Naive B cell (primary cell): ENCODE data around the gene HSPA9. TPM values are rescaled to one million over a fixed set of nuclear protein-coding genes. Genes with fewer than 3 reads are reported as not detected.

Experiments used
- ATAC-seq, 2 donors: fragments of 150-1000 bp; cut with Tn5 transposase; 2 replicates each; pipeline ENCODE4 v1.10.0; 2021; ENCODE audit warnings: low read depth in 2 of 2, mild to moderate bottlenecking in 2 of 2, moderate library complexity in 2 of 2
- DNase-seq: peaks from one replicate; pipeline ENCODE4 v3.0.0; 2022
- H3K27ac Mint-ChIP-seq, 6 donors: one replicate each; pipeline ENCODE4 v1.8.0; 2020 to 2022; ENCODE audit warnings: mild to moderate bottlenecking in 6 of 6, mixed read lengths in 6 of 6, moderate library complexity in 5 of 6, inconsistent platforms in 2 of 6
- H3K27me3 Mint-ChIP-seq, 3 donors: one replicate each; pipeline ENCODE4 v1.8.0; 2021 to 2022; ENCODE audit warnings: mixed read lengths in 3 of 3, mild to moderate bottlenecking in 1 of 3
- H3K36me3 Mint-ChIP-seq, 2 donors: one replicate each; pipeline ENCODE4 v1.8.0; 2020 to 2022; ENCODE audit warnings: mixed read lengths in 2 of 2, inconsistent platforms in 1 of 2, mild to moderate bottlenecking in 1 of 2
- H3K4me1 Mint-ChIP-seq, 3 donors: one replicate each; pipeline ENCODE4 v1.8.0; 2020 to 2022; ENCODE audit warnings: mixed read lengths in 3 of 3, inconsistent platforms in 1 of 3, mild to moderate bottlenecking in 1 of 3, moderate library complexity in 1 of 3
- H3K4me3 Mint-ChIP-seq, 8 donors: one replicate each; pipeline ENCODE4 v1.8.0; 2020 to 2022; ENCODE audit warnings: mild to moderate bottlenecking in 8 of 8, mixed read lengths in 8 of 8, moderate library complexity in 8 of 8, inconsistent platforms in 2 of 8
- H3K9me3 Mint-ChIP-seq, 7 donors: one replicate each; pipeline ENCODE4 v1.8.0; 2020 to 2022; ENCODE audit warnings: mixed read lengths in 7 of 7, mild to moderate bottlenecking in 5 of 7, inconsistent platforms in 2 of 7, moderate library complexity in 1 of 7
- polyA plus RNA-seq, 6 donors: library from polyadenylated mRNA; unstranded; fragments of 300-500 nt; fragmentation: Illumina TruSeq; gene quantifications; one replicate each; pipeline ENCODE4 v1.2.3, GENCODE V29; 2021; ENCODE audit warnings: low read depth in 6 of 6

HSPA9 gene
- polyA plus RNA-seq, 6 donors from 2014 or later = 102 to 128 (median 109) TPM

GRCh38 chr5:138543730-138544104 is 31.5 kb downstream of the HSPA9 start:
- no peaks in the 10 kb centered on the region for H3K27me3 Mint-ChIP-seq
- no peaks in the 10 kb centered on the region for H3K9me3 Mint-ChIP-seq
- no peak for DNase-seq
- no peaks in the 10 kb centered on the region for H3K36me3 Mint-ChIP-seq
- peak overlapping the region; percentile 99 to 100 (median 100) for H3K27ac Mint-ChIP-seq
- peak overlapping the region; percentile 96 to 100 (median 98) for H3K4me3 Mint-ChIP-seq
- ATAC-seq = peak; percentile 58 to 62
- H3K4me1 Mint-ChIP-seq = peaks cover 49 to 72% (median 63%) of the 10 kb centered on the region in 3 donors

DNA sequence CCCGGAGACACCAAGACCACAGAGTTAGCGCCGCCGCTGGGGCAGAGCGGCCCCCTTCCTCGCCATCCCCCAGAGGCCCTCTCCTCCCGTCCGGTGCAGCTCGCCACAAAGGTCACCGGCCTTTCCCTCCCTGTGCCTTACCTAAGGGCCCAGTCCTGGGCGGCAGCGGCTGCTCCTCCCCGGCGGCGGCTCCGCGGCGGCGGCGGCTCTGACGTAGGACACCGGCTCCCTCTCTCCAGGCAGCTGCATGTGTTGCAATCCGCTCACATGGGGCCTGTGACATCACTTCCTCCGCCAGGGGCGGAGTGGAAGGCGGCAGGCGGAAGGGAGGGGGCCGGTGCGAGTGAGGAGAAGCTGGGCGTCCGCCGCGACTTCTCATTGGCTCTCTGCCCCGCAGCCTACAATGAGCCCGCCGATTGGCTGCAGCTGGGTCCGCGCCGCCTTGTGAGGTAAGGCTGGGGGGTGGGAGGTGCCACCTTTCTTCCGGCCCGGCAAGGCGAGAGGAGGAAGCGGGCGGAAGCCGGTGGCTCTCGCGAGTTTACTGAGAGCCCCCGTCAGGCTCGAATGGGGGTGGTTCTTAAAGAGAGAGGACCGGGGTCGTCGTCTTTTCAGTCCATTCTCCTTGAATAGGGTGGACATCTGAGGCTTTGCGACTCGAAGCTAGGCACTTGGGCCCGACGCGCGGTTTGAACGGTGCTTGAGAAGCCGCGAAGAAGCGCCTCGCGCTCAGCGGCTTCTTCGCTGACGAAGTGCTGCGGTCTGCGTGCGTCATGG is 32.1 kb downstream of the HSPA9 start, which contains the start of gene ETF1:
Gene ETF1 (minus strand): TSS at position 281 of the 774 bp plus-strand sequence. CDS start 318 bp downstream, outside the sequence.
- peaks cover 43 to 68% (median 58%) of the 10 kb centered on the region in 3 donors for H3K4me1 Mint-ChIP-seq
- peak within 1 kb of the TSS; percentile 99 to 100 (median 100) for H3K27ac Mint-ChIP-seq
- DNase-seq = peak; percentile 100
- ATAC-seq = peak; percentile 83 to 84
- no peaks in the 10 kb centered on the region for H3K36me3 Mint-ChIP-seq
- no peaks in the 10 kb centered on the region for H3K9me3 Mint-ChIP-seq
- no peaks in the 10 kb centered on the region for H3K27me3 Mint-ChIP-seq
- peak within 1 kb of the TSS; percentile 96 to 100 (median 98) for H3K4me3 Mint-ChIP-seq

GRCh38 chr5:138542180-138542955 is 32.8 kb downstream of the HSPA9 start:
- no peak for DNase-seq
- no peaks in the 10 kb centered on the region for H3K27me3 Mint-ChIP-seq
- H3K4me1 Mint-ChIP-seq = peaks cover 40 to 63% (median 54%) of the 10 kb centered on the region in 3 donors
- no peak for ATAC-seq
- no peaks in the 10 kb centered on the region for H3K36me3 Mint-ChIP-seq
- H3K4me3 Mint-ChIP-seq = peak overlapping the region; percentile 96 to 100 (median 98)
- peak overlapping the region; percentile 99 to 100 (median 100) for H3K27ac Mint-ChIP-seq
- no peaks in the 10 kb centered on the region for H3K9me3 Mint-ChIP-seq

DNA sequence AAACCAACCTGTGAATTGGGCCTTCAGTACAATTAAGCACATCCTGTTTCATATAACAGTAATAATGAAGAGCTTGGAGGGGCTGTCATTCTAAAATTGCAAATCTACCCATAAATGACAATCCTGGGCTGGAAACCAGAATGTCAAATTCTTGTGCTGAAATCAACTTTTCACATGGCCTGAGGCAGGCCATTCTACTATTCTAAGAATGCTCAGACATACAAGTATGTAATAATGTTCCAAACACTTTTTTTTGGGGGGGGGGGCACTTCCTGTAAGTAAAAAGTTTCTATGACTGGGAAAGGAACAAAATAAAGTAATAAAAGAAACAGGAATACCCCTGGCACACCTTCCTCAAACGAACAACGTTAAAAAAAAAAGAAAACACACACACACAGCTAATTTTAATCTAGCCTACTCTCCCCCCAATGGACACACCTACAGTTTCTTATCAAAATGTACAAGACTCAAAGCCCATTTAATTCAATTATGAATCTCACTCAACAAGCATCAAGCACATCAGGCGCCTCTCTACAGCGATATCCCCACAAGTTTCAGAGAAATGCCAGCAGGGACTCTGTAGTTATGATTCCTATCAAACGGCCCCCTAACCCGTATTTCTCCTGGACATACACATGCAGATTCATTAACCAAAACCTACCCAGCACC is 33.6 kb downstream of the HSPA9 start:
- Mint-ChIP-seq H3K27ac (peak overlapping the region; percentile 99 to 100 (median 100)), H3K4me1 (peaks cover 46 to 63% (median 60%) of the 10 kb centered on the region in 3 donors), H3K4me3 (peak overlapping the region; percentile 96 to 100 (median 98)), H3K9me3 (no peaks in the 10 kb centered on the region), H3K36me3 (no peaks in the 10 kb centered on the region), H3K27me3 (no peaks in the 10 kb centered on the region)
- no peak for ATAC-seq
- no peak for DNase-seq

DNA sequence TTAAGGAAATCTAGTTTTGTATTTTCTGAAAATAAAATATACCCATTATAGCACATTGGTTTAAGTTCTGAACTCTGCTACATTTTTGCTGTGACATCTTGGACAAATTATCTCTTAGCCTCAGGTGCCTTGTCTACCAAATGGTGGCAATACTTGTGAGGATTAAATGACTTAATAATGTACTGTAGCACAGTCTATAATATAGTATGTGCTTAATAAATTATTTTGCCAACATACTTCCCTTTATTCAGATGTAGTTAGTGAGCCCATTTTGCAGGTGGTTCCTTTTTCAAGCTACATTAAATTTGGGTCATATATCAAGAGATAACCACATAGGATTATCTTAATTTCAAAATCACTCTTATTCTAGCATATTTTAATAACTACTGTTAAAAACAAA is 35.4 kb downstream of the HSPA9 start:
- no peaks in the 10 kb centered on the region for H3K9me3 Mint-ChIP-seq
- no peaks in the 10 kb centered on the region for H3K27me3 Mint-ChIP-seq
- peaks cover 51 to 62% (median 56%) of the 10 kb centered on the region in 3 donors for H3K4me1 Mint-ChIP-seq
- ATAC-seq = no peak
- DNase-seq = no peak
- H3K36me3 Mint-ChIP-seq = no peaks in the 10 kb centered on the region
- peak overlapping the region in 3 of 6 donors; percentile 36 to 67 (median 64) for H3K27ac Mint-ChIP-seq
- peak overlapping the region in 1 of 8 donors; percentile 99 for H3K4me3 Mint-ChIP-seq

DNA sequence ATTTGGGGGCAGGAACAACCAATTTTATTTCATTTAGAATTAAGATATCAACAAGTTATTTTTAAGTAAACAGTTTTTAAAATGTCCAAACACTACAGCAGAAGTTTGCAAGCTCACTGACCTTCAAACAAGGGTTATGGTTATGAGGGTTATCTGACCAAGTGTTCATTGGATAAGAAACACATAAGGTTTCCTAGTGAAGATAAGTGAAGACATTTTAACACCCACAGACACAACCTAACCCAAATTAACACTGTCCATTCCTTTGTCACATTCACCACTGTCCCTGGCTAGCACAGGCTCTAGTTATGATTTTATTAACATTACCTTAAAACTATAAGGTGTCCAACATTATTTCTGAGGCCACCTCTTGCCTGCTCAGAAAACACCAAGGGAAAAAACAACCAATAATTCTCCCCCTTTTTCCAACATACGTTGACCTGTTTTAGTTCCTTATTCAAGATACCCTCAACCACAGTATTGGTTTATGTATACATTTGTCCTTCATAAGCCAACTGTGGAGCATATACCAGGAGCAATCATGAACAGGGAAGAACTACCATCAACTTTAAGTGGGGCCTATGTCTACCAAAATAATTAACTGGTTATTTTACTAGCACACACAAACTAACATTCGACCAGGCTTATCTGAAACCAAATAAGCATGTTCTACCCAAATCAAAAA is 36.1 kb downstream of the HSPA9 start:
- Mint-ChIP-seq H3K27ac (peak overlapping the region in 3 of 6 donors; percentile 36 to 47 (median 44)), H3K9me3 (no peaks in the 10 kb centered on the region), H3K36me3 (no peaks in the 10 kb centered on the region), H3K4me1 (peaks cover 49 to 60% (median 50%) of the 10 kb centered on the region in 3 donors), H3K4me3 (no peak overlapping the region), H3K27me3 (no peaks in the 10 kb centered on the region)
- ATAC-seq (no peak), DNase-seq (no peak)

DNA sequence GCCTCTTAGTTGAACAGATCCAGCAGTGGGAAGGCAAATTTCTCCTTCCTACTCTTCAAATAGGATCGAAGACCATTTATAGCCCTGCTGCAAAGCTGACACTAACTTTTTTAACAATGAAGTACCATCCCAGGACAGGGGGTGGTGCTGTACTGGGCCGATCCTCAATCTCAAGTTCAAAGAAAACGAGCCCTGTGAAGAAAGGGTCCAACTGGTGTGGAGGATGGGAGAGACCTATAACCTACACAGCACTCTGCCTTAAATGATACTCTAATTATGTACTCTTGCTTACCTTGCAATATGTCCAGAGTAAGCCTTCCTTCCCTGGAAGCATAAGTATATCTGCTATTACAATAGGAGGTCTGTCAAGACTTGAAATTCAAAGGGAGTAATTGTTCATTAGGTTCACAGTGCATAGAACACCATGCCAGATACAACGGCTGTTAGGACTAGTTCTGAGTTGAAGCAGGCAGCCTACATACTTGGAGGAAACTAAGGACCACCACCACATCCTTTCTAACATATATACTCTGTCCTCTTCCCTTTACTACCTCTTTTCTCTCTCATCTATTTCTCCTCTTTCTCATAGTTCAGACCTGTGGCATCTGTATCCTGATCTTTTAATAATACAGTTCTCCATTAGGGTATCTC is 38.4 kb downstream of the HSPA9 start:
- Mint-ChIP-seq H3K4me1 (peaks cover 38 to 60% (median 49%) of the 10 kb centered on the region in 3 donors), H3K36me3 (no peaks in the 10 kb centered on the region), H3K27ac (peak overlapping the region in 1 of 6 donors; percentile 30), H3K4me3 (no peak overlapping the region), H3K9me3 (no peaks in the 10 kb centered on the region), H3K27me3 (no peaks in the 10 kb centered on the region)
- ATAC-seq (peak; percentile 65 to 67), DNase-seq (no peak)

GRCh38 chr5:138536215-138536614 is 39.0 kb downstream of the HSPA9 start:
- no peak for ATAC-seq

DNA sequence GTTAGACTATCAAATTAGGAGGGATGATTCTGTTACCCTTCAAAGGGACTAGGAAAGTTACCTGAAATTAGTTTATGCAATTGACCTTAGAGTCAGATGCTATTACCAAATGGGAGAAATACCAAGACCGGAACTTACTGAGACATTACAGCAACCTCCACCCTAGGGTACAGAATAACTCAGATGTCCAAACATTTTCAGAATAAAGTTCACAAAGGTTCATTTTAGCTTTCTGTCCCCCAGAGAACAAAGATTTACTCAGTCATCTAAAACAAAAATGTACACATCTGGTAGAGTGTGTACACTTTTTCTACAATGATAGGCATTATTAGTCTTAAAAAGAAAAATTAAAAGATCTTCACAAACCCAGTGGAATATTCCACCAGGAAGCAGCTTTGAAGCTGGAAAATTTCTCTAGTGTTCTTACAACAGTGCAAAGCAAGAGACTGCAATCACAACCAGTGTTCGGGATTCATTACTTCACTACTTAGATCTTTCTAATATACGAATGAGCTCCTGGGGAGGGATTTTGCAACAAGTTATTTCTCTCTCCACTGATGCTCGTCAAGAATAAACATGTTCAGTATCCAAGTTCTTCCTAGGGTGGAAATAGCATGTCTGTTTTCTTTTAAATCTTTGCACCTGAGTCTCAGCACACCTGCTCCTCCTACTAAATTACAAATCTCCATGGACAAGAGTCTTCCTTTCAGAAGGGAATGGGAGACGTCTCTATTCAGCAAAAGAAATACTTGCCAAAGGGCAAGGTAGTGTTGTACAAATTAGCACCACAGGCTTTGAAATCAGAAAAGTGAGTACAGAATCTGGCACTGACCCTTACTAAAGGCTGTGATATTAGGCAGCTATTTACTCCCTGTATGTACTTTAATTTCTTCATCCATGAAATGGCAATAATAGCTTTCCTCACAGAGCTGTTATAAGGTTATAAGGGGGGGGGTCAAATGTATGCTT is 40.9 kb downstream of the HSPA9 start:
- ATAC-seq = no peak
- no peaks in the 10 kb centered on the region for H3K36me3 Mint-ChIP-seq
- H3K9me3 Mint-ChIP-seq = no peaks in the 10 kb centered on the region
- H3K4me3 Mint-ChIP-seq = peak overlapping the region in 1 of 8 donors; percentile 17
- no peak for DNase-seq
- no peaks in the 10 kb centered on the region for H3K27me3 Mint-ChIP-seq
- H3K4me1 Mint-ChIP-seq = peaks cover 32 to 58% (median 57%) of the 10 kb centered on the region in 3 donors
- no peak overlapping the region for H3K27ac Mint-ChIP-seq

More at GRCh38 chr5:138536215-138536614, 39.0 kb downstream of the HSPA9 start:
- Mint-ChIP-seq H3K4me3 (peak overlapping the region in 1 of 8 donors; percentile 10), H3K4me1 (peaks cover 40 to 59% (median 50%) of the 10 kb centered on the region in 3 donors), H3K27ac (peak overlapping the region in 1 of 6 donors; percentile 30), H3K36me3 (no peaks in the 10 kb centered on the region), H3K27me3 (no peaks in the 10 kb centered on the region), H3K9me3 (no peaks in the 10 kb centered on the region)
- no peak for DNase-seq

DNA sequence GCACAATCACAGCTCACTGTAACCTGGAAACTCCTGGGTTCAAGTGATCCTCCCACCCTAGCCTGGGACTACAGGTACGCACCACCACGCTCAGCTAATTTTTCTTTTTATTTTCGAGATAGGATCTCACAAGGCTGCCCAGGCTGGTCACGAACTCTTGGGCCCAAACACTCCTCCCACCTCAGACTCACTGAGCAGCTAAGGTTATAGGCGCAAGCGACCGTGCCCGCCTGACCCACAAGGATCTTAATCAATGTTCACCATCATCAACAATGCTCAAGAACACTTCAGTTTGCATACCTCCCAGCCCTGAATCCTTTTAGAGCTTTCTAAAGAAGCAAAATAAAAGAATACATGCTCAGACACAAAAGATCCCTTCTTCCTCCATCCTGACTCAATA is 45.4 kb downstream of the HSPA9 start:
- Mint-ChIP-seq H3K27me3 (no peaks in the 10 kb centered on the region), H3K9me3 (no peaks in the 10 kb centered on the region), H3K27ac (peak overlapping the region in 2 of 6 donors; percentile 51 to 52), H3K4me3 (no peak overlapping the region), H3K36me3 (no peaks in the 10 kb centered on the region), H3K4me1 (peaks cover 19 to 57% (median 57%) of the 10 kb centered on the region in 3 donors)
- no peak for DNase-seq
- ATAC-seq = no peak

- H3K4me3 Mint-ChIP-seq = no peak overlapping the region
- H3K4me1 Mint-ChIP-seq = peaks cover 19 to 53% (median 49%) of the 10 kb centered on the region in 3 donors
- H3K27ac Mint-ChIP-seq = peak overlapping the region in 1 of 6 donors; percentile 39
- no peaks in the 10 kb centered on the region for H3K36me3 Mint-ChIP-seq
- ATAC-seq (no peak), DNase-seq (no peak)
- no peaks in the 10 kb centered on the region for H3K9me3 Mint-ChIP-seq
- H3K27me3 Mint-ChIP-seq = no peaks in the 10 kb centered on the region
Observed at GRCh38 chr5:138528744-138529469, 46.3 kb downstream of the HSPA9 start.
